ENCODE data around the gene PPP3CA.

Gene PPP3CA

GRCh38 chr4:101355767-101356702, 8.7 kb upstream of the PPP3CA start:
- TF ChIP-seq CTCF (IDR thresholded peaks at IDR 0.05; ENCODE audit: insufficient read depth, low read depth, low read length, missing control alignments) = no peak
- DNase-seq (ENCODE audit: low read depth) = peak; percentile 87

GRCh38 chr4:101355246-101355645, 7.9 kb upstream of the PPP3CA start:
- H3K4me3 ChIP-seq (ENCODE audit: low read length) = no peak overlapping the region
- no peak for DNase-seq (ENCODE audit: low read depth)
- no peak for TF ChIP-seq CTCF (IDR thresholded peaks at IDR 0.05; ENCODE audit: insufficient read depth, low read depth, low read length, missing control alignments)

More at GRCh38 chr4:101355767-101356702, 8.7 kb upstream of the PPP3CA start:
- no peak overlapping the region for H3K4me3 ChIP-seq (ENCODE audit: low read length)

- DNase-seq (ENCODE audit: low read depth) = peak; percentile 90
- no peak overlapping the region for H3K4me3 ChIP-seq (ENCODE audit: low read length)
- TF ChIP-seq CTCF (IDR thresholded peaks at IDR 0.05; ENCODE audit: insufficient read depth, low read depth, low read length, missing control alignments) = no peak
Observed at GRCh38 chr4:101349801-101350064, 2.4 kb upstream of the PPP3CA start.

GRCh38 chr4:101348995-101349800, 1.9 kb upstream of the PPP3CA start:
- TF ChIP-seq CTCF (IDR thresholded peaks at IDR 0.05; ENCODE audit: insufficient read depth, low read depth, low read length, missing control alignments) = no peak
- H3K4me3 ChIP-seq (ENCODE audit: low read length) = no peak overlapping the region
- DNase-seq (ENCODE audit: low read depth) = peak; percentile 70

GRCh38 chr4:101348367-101348827, 1.1 kb upstream of the PPP3CA start:
- H3K4me3 ChIP-seq (ENCODE audit: low read length) = peak overlapping the region; percentile 71
- TF ChIP-seq CTCF (IDR thresholded peaks at IDR 0.05; ENCODE audit: insufficient read depth, low read depth, low read length, missing control alignments) = no peak
- DNase-seq (ENCODE audit: low read depth) = peak; percentile 45

GRCh38 chr4:101347557-101348366, 436 bp upstream of the PPP3CA start:
- TF ChIP-seq CTCF (IDR thresholded peaks at IDR 0.05; ENCODE audit: insufficient read depth, low read depth, low read length, missing control alignments) = peak; percentile 2
- peak; percentile 98 for DNase-seq (ENCODE audit: low read depth)
- H3K4me3 ChIP-seq (ENCODE audit: low read length) = peak overlapping the region; percentile 71

Data from epithelial cell of esophagus (primary cell).